Upper lobe of right lung (tissue), 1 donor: ENCODE measurements around the gene CNTN4. TPM values are rescaled to one million over a fixed set of nuclear protein-coding genes. Genes with fewer than 3 reads are reported as not detected.

Experiments
- ATAC-seq: fragments of 200-7000 bp; cut with Tn5 transposase; one replicate; pipeline ENCODE4 v1.9.1; 2020; ENCODE audit warnings: mild to moderate bottlenecking, moderate library complexity
- DNase-seq: peaks from one replicate; pipeline ENCODE4 v3.0.0-alpha.2; 2020
- H3K27ac ChIP-seq: fragments of 200-600 bp; one replicate; pipeline ENCODE4 v1.8.0; 2022
- H3K27me3 ChIP-seq: fragments of 200-600 bp; one replicate; pipeline ENCODE4 v1.8.0; 2022; ENCODE audit warnings: mild to moderate bottlenecking
- H3K36me3 ChIP-seq: fragments of 200-600 bp; one replicate; pipeline ENCODE4 v1.8.0; 2022
- H3K4me1 ChIP-seq: fragments of 200-600 bp; one replicate; pipeline ENCODE4 v1.8.0; 2022
- H3K4me3 ChIP-seq: fragments of 200-600 bp; one replicate; pipeline ENCODE4 v1.8.0; 2022; ENCODE audit warnings: mild to moderate bottlenecking
- H3K9me3 ChIP-seq: fragments of 200-600 bp; one replicate; pipeline ENCODE4 v1.8.0; 2022
- intact Hi-C: fragments of 100-400 bp; cut with DNase I; formaldehyde crosslinking; loops from one replicate; pipeline ENCODE4 v1.11.0; 2022
- total RNA-seq: library from RNA; stranded (reverse); fragmentation: NEBNext Ultra II Directional; extraction: Animal tissue kit (Norgen Biotek cat#: 25700); gene quantifications from one replicate; pipeline ENCODE4 v1.2.1, GENCODE V29; 2021
- TF ChIP-seq, protein P1 (sequence below): fragments of 200-600 bp; IDR thresholded peaks from one replicate; pipeline ENCODE4 v1.8.0; 2022; ENCODE audit warnings: antibody characterized with exemption
- donor health status: DM: no; HTN: yes; CAD: no; lungs with severe emphysema.

Gene CNTN4
- total RNA-seq, 1 donor from 2014 or later, result 11.3 TPM

DNA sequence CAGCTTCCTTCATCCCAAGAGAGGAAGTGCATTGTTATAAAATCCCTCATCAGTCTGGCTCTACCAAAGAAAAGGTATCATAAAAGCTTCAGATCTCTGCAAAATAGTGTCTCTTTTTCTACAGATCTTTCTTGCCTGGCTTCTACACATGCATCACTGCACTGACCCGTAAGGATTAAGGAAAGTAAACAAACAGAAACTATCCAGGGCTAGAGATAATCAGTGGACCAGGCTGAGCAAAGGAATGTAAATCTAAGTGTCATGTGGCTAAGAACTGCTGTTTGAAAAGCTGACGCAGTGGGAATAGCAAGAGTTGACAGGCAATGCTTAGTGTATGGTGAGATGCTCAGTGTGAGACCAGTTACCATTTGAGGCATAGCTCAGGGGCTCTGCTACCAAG, 671.8 kb downstream of the CNTN4 start:
- Histone ChIP-seq H3K27ac (no peak overlapping the region), H3K36me3 (no peaks in the 10 kb centered on the region), H3K9me3 (no peaks in the 10 kb centered on the region), H3K4me3 (no peak overlapping the region), H3K27me3 (no peaks in the 10 kb centered on the region), H3K4me1 (no peaks in the 10 kb centered on the region)
- intact Hi-C loops, result no loop called here
- ATAC-seq (no peak), DNase-seq (no peak)
- TF ChIP-seq, protein P1, sequence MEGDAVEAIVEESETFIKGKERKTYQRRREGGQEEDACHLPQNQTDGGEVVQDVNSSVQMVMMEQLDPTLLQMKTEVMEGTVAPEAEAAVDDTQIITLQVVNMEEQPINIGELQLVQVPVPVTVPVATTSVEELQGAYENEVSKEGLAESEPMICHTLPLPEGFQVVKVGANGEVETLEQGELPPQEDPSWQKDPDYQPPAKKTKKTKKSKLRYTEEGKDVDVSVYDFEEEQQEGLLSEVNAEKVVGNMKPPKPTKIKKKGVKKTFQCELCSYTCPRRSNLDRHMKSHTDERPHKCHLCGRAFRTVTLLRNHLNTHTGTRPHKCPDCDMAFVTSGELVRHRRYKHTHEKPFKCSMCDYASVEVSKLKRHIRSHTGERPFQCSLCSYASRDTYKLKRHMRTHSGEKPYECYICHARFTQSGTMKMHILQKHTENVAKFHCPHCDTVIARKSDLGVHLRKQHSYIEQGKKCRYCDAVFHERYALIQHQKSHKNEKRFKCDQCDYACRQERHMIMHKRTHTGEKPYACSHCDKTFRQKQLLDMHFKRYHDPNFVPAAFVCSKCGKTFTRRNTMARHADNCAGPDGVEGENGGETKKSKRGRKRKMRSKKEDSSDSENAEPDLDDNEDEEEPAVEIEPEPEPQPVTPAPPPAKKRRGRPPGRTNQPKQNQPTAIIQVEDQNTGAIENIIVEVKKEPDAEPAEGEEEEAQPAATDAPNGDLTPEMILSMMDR, result no peak

DNA sequence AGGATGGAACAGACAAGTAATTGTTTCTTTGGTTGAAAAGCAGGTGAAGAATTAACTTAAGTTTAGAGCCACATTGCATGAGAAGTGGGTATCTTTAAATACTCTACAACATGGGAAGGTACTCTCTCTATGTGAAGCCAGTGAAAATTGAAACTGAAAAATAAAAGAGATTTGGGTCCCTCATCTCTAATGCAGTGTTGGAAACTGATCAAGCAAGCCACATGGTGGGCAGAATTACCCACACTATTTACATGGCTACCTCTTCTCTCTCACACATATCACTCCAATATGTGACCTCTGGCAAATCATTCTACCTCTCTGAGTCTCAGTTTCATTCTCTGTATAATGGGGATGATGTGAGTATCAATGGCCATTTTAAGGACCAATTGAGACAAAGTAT, 672.5 kb downstream of the CNTN4 start:
- Histone ChIP-seq H3K27ac (no peak overlapping the region), H3K4me3 (no peak overlapping the region), H3K27me3 (no peaks in the 10 kb centered on the region), H3K9me3 (no peaks in the 10 kb centered on the region), H3K4me1 (no peaks in the 10 kb centered on the region), H3K36me3 (no peaks in the 10 kb centered on the region)
- intact Hi-C loops, result no loop called here
- no peak for DNase-seq
- TF ChIP-seq, protein P1, result no peak
- no peak for ATAC-seq

DNA sequence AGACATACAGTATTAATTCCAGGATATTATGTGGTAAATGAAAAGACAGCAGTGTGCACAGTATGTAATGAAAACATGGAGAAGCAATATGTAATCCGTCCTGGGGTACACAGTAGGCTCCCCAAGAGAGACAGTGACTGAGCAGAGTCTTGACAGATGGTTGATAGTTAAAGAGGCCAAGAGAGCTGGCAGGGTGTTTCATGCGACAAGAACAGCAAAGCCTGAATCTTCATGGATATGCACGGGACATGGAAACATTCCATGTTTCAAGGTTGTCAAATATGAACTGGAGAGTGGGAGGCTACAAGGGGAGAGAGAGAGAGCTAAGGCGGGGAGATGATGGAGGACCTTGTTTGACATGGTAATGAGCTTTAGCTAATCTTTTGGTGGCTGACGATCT, 673.1 kb downstream of the CNTN4 start:
- no peaks in the 10 kb centered on the region for H3K36me3 ChIP-seq
- no peak for ATAC-seq
- no peaks in the 10 kb centered on the region for H3K9me3 ChIP-seq
- no peaks in the 10 kb centered on the region for H3K27me3 ChIP-seq
- H3K4me3 ChIP-seq, result no peak overlapping the region
- H3K4me1 ChIP-seq, result no peaks in the 10 kb centered on the region
- H3K27ac ChIP-seq, result no peak overlapping the region
- TF ChIP-seq, protein P1, result no peak
- intact Hi-C loops, result no loop called here
- DNase-seq, result no peak

DNA sequence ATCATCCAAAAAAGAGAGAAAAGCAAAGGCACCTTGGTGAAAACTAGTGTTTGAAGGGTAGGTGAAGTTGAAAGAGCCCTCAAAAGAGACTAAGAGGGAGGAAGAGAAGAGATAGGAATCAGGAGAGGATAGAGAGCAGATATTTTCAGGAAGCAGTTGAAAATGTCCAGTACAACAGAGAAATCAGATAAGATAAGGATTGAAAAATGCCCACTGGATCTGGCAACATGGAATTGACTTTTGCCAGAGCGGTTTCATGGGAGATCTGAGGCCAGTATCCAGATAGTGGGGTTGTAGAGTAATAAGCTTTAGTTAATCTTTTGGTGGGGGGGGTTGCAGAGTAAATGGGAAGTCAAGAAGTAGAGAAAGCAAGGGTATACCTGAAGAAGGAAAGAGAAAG, 674.1 kb downstream of the CNTN4 start:
- TF ChIP-seq, protein P1, result no peak
- Histone ChIP-seq H3K4me1 (no peaks in the 10 kb centered on the region), H3K4me3 (no peak overlapping the region), H3K27me3 (no peaks in the 10 kb centered on the region), H3K36me3 (no peaks in the 10 kb centered on the region), H3K9me3 (no peaks in the 10 kb centered on the region), H3K27ac (no peak overlapping the region)
- DNase-seq, result no peak
- intact Hi-C loops, result no loop called here
- no peak for ATAC-seq

DNA sequence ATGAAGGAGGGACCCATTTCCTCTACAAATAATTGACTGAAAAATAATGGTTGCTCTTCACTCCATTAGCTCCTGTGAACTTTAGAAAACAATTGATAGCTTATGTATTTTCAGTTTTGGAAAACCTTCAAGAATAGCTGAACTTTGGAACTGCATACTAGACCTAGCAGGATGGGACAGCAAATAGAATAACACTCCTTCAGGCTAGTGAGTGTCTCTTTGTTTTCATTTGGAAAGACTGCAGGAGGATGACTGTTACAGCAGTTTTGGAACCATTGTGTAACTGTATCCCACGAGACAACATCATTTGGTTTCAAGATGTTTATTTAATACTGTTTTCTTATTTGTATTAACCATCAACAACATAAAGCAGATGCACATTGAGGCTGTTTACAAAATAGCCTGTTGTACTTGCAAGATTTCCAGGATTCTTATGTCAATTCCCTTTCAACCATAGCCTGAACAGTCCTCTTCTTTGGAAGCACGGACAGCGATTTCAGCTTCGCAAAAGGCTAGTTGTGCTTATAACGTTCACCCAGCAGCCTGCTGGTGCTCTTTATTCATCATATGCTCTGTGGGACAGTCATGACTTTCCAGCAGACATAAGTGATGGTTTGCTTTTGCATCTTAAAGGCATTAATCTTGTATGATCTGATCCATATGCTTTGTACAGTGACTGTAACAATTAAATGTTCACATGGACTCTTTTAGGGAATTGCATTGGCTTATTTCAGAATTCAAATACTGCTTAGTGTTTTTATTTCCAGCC, 676.0 kb downstream of the CNTN4 start:
- Histone ChIP-seq H3K36me3 (no peaks in the 10 kb centered on the region), H3K27ac (no peak overlapping the region), H3K27me3 (no peaks in the 10 kb centered on the region), H3K4me1 (no peaks in the 10 kb centered on the region), H3K4me3 (no peak overlapping the region), H3K9me3 (no peaks in the 10 kb centered on the region)
- DNase-seq (no peak), ATAC-seq (no peak)
- intact Hi-C loops, result loop anchor here (5.0 kb wide), 1 partner anchor 192 kb away; no protein-coding TSS in a partner anchor
- TF ChIP-seq, protein P1, result no peak

DNA sequence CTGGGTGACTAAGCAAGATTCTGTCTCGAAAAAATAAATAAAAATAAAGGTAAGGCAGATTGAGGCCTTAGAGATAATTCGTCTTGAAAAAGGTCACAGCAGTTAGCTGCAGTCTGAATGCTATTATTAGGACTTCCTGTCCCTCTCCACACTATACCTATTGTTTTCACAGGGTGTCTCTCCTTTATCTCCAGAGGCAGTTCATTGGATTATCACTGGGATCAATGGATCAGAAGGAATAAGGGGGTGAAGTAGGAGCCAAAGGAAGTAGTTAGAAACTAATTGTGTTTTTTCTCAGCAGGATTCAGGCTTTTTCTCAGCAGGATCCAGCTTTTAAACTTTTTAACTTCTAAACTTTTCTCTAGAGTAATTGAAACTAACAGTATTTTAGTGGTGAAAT, 684.6 kb downstream of the CNTN4 start:
- no peaks in the 10 kb centered on the region for H3K27me3 ChIP-seq
- no peak overlapping the region for H3K27ac ChIP-seq
- TF ChIP-seq, protein P1, result no peak
- DNase-seq, result no peak
- intact Hi-C loops, result no loop called here
- no peaks in the 10 kb centered on the region for H3K4me1 ChIP-seq
- no peak overlapping the region for H3K4me3 ChIP-seq
- no peak for ATAC-seq
- H3K36me3 ChIP-seq, result no peaks in the 10 kb centered on the region
- H3K9me3 ChIP-seq, result no peaks in the 10 kb centered on the region
